KOPT-K1 (cell line): ENCODE measurements around the gene ZNF445.
"Not testable (repeated sequence)": the region's sequence is repeated elsewhere in the genome, so short reads cannot be mapped to it uniquely, and the experiment has no call there.

Experiments used
- H3K27ac ChIP-seq: fragments of 200-600 bp; sonication (generic); 2 replicates; pipeline ENCODE4 v1.5.1; 2016; ENCODE audit warnings: antibody characterized with exemption, mild to moderate bottlenecking, low read depth, low read length; ENCODE audit not compliant: poor library complexity, severe bottlenecking
- H3K36me3 ChIP-seq: fragments of 200-600 bp; sonication (generic); 2 replicates; pipeline ENCODE4 v1.5.1; 2017; ENCODE audit warnings: antibody characterized with exemption, mild to moderate bottlenecking, low read length, moderate library complexity; ENCODE audit not compliant: insufficient read depth
- H3K9me3 ChIP-seq: fragments of 200-600 bp; sonication (generic); 2 replicates; pipeline ENCODE4 v1.5.1; 2017; ENCODE audit warnings: antibody characterized with exemption, low read length, mild to moderate bottlenecking; ENCODE audit not compliant: insufficient read depth, poor library complexity, severe bottlenecking

Gene ZNF445

DNA sequence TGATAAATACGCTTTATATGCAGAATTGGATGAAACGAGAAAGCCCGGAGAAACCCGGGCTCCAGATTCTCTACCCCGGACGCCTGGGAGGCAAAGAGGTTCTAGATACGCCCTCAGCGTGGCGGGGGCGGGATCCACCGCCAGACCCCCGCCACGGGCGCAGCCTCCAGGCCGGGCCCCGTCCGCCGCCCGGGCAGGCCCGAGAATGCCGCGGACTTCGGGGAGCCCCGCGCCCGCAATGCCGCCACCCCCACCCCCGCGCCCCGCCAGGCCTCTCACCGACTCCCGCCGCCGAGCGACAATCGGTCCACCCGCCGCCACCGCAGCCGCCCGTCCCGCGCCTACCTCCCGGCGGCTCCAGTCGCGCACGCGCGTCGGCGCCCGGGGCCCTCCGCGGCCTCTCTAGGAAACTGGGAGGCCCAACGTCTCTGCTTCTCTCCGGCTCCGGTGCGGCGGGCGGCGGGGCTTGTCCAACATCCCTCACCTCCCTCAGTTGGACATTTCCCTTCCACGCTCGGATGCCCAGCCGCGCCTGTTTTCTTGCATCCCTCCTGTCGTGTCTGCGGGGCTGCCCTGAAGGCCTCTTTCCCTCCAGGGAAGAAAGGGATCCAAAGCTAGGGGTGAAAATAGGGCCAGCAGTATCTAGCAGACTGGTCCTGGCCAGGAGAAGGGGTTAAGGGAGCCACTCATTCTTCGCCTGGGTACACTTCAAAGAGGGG, at the start of gene ZNF445:
TSS of gene ZNF445 (minus strand) at position 359 of the 719 bp plus-strand sequence. CDS start 22,121 bp downstream, outside the sequence.
- H3K36me3 ChIP-seq = 0 out of 2 replicates have a peak, but pooled peaks cover 6% of the 10 kb centered on the region
- peak within 1 kb of the TSS; percentile 83 for H3K27ac ChIP-seq

DNA sequence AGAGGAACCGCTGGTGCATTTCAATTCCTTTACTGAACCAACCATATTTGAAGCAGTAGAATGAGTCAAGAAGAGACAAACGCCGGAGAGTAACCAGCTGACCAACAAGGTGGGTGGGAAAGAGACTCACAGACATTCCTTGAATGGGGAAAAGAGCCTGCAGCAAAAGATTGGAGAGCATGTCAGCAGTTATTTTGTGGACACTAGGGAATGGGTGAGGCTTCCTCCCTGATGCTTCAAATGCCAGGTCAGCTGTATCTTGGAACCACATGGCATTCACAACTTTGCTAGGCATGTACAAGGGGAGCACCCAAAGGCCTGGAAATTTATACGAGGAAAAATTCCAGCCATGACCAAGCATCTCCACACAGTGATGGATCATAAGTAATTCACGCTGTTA, 47.6 kb upstream of the ZNF445 start:
- Histone ChIP-seq H3K27ac (no peak overlapping the region), H3K9me3 (no peaks in the 10 kb centered on the region), H3K36me3 (no peaks in the 10 kb centered on the region)

More for the DNA sequence above, at the start of gene ZNF445:
- H3K9me3 ChIP-seq = no peaks in the 10 kb centered on the region

DNA sequence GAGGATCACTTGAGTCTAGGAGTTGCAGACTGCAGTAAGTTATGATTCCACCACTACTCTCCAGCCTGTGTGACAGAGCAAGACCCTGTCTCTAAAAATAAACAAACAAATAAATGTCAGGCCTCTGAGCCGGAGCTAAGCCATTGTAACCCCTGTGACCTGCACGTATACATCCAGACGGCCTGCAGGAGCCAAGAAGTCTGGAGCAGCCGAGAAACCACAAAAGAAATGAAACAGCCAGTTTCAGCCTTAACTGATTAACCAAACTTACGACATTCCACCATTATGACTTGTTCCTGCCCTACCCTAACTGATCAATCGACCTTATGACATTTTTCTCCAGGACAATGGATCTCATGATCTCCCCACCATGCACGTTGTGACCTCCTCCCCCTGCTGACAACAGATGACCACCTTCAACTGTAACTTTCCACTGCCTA, 45.0 kb upstream of the ZNF445 start:
- H3K9me3 ChIP-seq = no peaks in the 10 kb centered on the region
- no peak overlapping the region for H3K27ac ChIP-seq
- H3K36me3 ChIP-seq = no peaks in the 10 kb centered on the region

DNA sequence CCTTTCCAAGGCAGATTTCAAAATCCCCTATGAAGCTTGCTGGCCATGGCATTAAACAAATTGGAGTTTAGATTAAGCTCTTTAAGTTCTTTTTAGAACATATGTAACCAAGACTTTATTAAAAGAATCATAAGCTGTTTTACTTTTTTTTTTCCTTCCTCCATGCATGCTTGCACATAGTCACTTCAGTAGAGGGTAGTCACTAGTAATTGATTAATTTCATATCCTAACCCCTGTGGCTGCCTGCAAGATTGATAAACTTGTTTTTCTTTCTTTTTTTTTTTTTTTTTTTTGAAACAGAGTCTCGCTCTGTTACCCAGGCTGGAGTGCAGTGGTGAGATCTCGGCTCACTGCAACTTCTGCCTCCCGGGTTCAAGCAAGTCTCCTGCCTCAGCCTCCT, 44.3 kb upstream of the ZNF445 start:
- Histone ChIP-seq H3K36me3 (no peaks in the 10 kb centered on the region), H3K27ac (no peak overlapping the region), H3K9me3 (no peaks in the 10 kb centered on the region)

DNA sequence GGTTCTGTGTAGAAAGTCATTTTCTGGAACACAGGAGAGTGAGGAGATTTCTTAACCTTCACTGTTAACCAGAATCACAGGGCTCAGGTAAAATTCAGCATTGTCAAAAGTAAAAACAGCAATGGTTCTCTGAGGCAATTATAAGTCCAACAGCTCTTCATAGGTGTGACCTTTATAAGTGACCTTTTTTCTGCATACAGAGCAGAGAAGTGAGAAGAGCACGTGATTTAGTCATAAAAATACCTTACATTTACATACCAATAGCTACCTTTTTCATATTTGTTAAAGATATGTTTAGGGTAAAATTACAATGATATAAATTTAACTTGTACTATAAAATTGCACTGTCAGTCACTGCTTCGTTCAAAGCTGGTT, 41.3 kb upstream of the ZNF445 start:
- Histone ChIP-seq H3K27ac (no peak overlapping the region), H3K9me3 (no peaks in the 10 kb centered on the region), H3K36me3 (no peaks in the 10 kb centered on the region)

DNA sequence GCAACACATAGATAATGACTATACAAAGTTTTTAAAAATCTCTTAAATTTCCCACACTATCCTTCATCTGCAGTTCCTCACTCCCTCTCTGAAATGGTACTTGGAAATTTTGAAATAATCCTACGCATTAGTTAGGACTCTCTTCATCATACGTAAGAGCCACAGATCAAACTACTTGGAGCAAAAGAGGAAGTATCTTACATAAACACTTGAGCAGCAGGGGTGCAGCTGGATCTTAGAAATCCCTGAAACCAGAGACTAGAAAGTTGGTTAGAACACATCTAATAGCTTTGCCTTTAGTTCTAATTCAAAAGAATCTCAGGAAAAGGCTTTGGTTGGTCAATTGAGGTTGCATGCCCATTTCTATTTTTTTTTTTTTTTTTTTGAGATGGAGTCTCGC, 38.8 kb upstream of the ZNF445 start:
- no peaks in the 10 kb centered on the region for H3K36me3 ChIP-seq
- no peak overlapping the region for H3K27ac ChIP-seq

DNA sequence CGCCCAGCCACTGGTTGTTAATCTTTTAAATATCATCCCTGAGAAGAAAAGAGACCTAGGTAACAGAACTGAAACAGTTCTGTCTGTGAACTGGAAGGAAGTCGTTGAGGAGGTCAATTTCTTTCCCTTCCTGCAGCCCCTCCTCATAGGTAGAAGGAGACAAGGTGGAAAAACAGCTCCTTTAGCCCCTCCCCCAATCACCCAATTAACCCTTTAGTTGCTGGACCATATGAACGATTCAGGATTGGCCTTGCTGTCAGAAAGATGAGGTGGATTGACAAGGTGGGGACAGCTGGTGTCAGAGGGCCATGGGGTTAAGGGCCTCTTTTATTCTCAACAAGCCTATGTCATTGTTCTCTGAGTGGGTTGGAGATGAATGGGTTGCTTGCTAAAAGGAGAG, 36.0 kb upstream of the ZNF445 start:
- Histone ChIP-seq H3K27ac (no peak overlapping the region), H3K36me3 (no peaks in the 10 kb centered on the region), H3K9me3 (no peaks in the 10 kb centered on the region)

More for the DNA sequence above, 38.8 kb upstream of the ZNF445 start:
- H3K9me3 ChIP-seq = no peaks in the 10 kb centered on the region

DNA sequence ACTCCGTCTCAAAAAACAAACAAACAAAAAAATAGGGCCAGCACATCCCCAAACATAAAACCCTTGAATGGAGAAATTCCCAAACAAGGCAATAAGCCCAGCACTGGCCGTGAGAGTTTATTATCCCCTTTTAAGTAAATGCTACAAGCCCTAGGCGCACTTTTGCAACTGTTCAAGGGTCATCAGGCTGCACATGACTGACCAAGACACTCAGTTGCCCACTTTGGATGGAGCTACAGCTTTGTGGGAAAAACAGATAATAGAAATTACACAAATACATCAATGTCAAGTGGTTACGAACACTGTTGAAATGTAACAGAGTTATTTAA, 33.7 kb upstream of the ZNF445 start:
- peak overlapping the region; percentile 78 for H3K27ac ChIP-seq
- peaks cover 18% of the 10 kb centered on the region for H3K36me3 ChIP-seq
- peaks cover 10% of the 10 kb centered on the region for H3K9me3 ChIP-seq

DNA sequence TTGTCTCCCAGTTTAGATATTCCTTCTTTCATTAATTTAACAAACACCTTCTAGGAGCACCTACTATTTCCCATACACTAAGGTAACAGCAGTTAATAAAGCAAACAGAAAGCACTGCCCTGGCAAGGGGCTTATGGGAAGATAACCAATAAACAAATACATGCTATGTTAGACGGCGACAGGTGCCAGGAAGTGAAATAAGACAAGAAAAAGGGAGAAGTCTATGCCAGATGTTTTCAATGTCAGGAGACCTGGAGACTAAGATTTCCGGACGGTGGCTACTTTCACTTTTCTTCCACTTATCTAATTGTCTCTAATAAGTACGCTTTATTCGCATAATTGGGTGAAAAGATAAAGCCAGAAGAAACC, 32.5 kb upstream of the ZNF445 start:
- Histone ChIP-seq H3K36me3 (peaks cover 29% of the 10 kb centered on the region), H3K9me3 (peaks cover 22% of the 10 kb centered on the region), H3K27ac (peak overlapping the region; percentile 78)

DNA sequence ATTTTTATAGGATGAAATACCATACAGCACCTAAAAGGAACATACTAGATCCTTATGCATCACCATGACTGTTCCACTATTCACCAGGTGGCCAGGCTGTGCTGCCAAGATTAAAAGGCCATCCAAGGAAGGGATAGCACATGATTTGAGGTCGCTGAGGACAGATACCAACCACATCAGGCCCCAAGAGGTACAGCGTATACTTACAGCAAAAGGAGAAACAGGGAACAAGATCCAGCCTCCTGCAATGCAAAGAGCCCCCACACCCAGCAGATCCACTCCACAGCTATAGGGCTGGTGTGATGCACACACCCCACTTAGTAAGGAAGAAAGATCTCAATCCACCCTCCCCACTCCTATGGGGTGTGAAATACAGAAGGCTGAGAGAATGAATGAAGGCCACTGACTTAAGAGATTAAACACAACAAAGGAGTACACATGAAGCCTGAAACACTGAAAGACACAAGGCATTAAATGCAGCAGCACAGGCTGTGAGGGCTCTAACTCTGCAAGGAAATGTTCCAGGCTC, 32.0 kb upstream of the ZNF445 start:
- H3K9me3 ChIP-seq = peaks cover 25% of the 10 kb centered on the region
- H3K36me3 ChIP-seq = peaks cover 32% of the 10 kb centered on the region
- peak overlapping the region; percentile 78 for H3K27ac ChIP-seq

DNA sequence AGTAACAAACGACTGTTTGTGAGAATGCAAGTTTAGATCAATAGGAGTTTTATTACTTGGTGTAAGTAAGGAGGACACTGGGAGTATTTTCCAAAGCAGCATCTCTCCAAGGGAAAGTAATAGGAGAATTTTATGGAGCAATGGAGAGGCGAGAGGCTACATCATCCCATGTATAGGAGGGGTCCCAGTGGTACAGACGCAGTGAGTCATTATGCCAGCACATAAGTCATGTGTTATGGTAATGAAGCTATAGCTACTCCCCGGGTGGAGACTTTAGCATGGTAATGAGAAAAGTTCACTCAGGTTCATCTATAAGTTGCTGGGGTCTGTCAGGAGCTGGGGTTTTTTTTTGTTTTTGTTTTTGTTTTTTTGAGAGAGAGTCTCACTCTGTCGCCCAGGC, 29.5 kb upstream of the ZNF445 start:
- Histone ChIP-seq H3K9me3 (peaks cover 48% of the 10 kb centered on the region), H3K36me3 (peaks cover 52% of the 10 kb centered on the region), H3K27ac (no peak overlapping the region)

DNA sequence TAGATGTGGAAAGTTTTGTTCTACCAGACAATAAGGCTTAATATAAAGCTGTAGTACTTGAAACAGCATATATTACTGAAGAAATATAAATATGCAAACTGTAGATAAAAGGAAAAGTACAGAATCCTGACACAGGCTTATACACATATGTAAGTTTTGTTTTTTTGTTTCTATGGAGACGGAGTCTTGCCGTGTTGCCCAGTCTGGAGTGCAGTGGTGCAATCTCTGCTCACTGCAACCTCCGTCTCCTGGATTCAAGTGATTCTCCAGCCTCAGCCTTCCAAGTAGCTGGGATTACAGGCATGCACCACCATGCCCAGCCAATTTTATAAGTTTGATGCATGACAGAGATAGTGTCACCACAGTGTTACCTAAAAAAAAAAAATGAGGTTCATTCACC, 29.1 kb upstream of the ZNF445 start:
- peaks cover 56% of the 10 kb centered on the region for H3K36me3 ChIP-seq
- H3K9me3 ChIP-seq = peaks cover 52% of the 10 kb centered on the region
- H3K27ac ChIP-seq = no peak overlapping the region

DNA sequence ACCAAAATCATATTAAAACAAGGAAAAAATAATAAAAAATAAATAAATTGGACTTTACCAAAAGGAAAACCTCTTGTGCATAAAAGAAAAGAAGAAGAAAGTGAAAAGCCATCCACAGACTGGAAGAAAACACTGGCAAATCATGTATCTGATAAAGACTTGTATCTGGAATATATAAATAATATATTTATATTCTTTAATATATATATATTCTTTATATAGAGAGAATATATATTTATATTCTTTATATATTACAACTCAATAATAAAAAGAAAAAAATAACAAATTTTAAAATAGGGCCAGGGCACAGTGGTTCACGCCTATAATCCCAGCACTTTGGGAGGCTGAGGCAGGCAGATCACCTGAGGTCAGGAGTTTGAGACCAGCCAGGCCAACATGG, 27.1 kb upstream of the ZNF445 start:
- peaks cover 76% of the 10 kb centered on the region for H3K36me3 ChIP-seq
- H3K27ac ChIP-seq = no peak overlapping the region
- peaks cover 72% of the 10 kb centered on the region for H3K9me3 ChIP-seq

DNA sequence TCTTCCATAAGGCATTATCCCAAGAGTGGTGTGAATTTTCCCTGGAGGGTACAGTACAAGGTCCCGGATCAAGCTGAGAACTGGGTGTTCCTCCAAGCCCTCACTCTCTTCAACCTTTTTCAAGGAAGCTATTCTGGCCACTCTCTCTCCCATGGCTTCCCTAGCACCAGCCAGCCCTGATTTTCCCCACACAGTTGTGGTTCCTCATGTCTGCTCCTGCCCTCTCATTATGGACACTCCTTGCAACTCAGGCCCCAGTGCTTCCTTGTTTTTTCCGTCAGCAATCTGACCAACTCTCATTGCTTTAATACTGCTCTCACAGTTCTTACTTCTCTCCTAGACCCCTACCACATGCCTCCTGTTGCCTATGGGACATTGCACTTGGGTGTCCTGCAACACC, 25.7 kb upstream of the ZNF445 start:
- H3K27ac ChIP-seq = not testable (repeated sequence)
- H3K36me3 ChIP-seq = peaks cover 89% of the 10 kb centered on the region
- H3K9me3 ChIP-seq = peaks cover 85% of the 10 kb centered on the region

DNA sequence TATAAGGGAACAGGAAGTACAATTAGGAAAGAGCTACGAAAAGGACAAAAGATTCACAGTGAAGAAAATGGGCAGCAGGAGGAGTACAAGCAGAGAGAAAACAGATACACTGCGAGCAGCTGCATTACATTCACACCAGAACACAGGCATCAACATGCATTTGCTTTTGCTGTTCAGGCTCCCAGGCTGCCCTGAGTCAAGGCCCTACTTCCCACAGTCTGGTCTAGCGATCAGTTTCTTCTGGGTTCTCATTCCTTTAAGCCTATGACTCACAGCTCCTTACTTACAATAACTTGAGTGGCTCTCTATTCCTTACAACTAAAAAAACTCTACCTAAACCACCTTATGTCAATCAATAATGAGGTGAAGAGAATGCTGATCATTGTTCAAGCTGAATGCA, 24.5 kb upstream of the ZNF445 start:
- no peak overlapping the region for H3K27ac ChIP-seq
- H3K36me3 ChIP-seq = peaks cover 91% of the 10 kb centered on the region
- H3K9me3 ChIP-seq = peaks cover 94% of the 10 kb centered on the region

DNA sequence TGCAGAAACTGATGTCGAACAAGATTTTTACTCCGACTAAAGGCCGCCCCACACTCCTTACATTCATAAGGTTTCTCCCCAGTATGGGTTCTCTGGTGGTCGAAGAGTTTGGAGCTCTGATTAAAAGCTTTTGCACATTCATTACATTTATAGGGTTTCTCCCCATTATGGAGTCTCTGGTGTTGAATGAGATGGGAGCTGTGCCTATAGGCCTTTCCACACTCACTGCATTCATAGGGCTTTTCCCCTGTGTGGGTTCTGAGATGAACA, 22.4 kb upstream of the ZNF445 start:
- Histone ChIP-seq H3K36me3 (peaks cover 89% of the 10 kb centered on the region), H3K9me3 (peaks cover 94% of the 10 kb centered on the region)

More for the DNA sequence above, 22.4 kb upstream of the ZNF445 start:
- not testable (repeated sequence) for H3K27ac ChIP-seq
